HUES48 (cell line): ENCODE data around the gene UBE2R2.

ENCODE experiments used
- H3K27ac ChIP-seq: one replicate; pipeline ENCODE4 v1.7.0; 2013; ENCODE audit warnings: low read depth, low read length, inconsistent platforms
- H3K27me3 ChIP-seq: 2 replicates; pipeline ENCODE4 v1.6.1; 2013; ENCODE audit warnings: mild to moderate bottlenecking, low read length; ENCODE audit not compliant: control insufficient read depth, insufficient read depth
- H3K36me3 ChIP-seq: 2 replicates; pipeline ENCODE4 v1.6.1; 2013; ENCODE audit warnings: low read length; ENCODE audit not compliant: control insufficient read depth, insufficient read depth
- H3K4me1 ChIP-seq: 2 replicates; pipeline ENCODE4 v1.6.1; 2013; ENCODE audit warnings: mild to moderate bottlenecking, low read length; ENCODE audit not compliant: control insufficient read depth, insufficient read depth
- H3K4me3 ChIP-seq: 2 replicates; pipeline ENCODE4 v1.5.1; 2013; ENCODE audit warnings: mild to moderate bottlenecking, low read depth, low read length
- H3K9ac ChIP-seq: 2 replicates; pipeline ENCODE4 v1.6.1; 2013; ENCODE audit warnings: mild to moderate bottlenecking, low read depth, low read length, moderate library complexity
- H3K9me3 ChIP-seq: 2 replicates; pipeline ENCODE4 v1.6.1; 2013; ENCODE audit warnings: low read length; ENCODE audit not compliant: control insufficient read depth, insufficient read depth

The UBE2R2 gene

DNA sequence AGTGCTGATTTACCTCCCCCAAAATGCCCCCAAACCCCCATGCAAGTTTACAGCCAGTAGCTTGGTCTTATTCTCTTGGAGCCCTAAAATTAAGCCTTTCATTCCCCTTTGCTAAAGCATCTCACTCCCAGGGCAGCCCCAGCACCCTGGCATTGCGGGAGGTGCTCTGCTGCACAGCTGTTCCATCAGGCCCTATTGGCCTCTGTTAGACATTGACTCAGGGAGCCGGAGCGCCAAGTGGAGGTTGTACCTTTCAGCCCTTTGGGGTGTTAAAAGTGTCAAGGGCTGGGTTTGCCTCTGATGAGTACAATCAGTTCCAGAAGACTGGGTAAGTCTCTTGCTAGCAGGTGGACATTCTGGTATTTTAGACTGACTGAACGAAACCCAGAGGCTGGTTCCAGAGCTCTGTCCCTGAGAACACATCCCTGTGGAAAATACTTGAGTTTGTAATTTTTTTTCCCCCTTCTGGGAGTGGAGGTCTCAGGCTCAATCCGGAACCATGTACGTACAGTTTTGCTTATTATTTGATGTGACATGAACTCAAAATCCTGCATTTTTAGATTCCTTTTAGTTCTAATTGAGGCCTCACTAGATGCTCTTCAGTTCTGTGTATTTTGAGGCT is 102.4 kb downstream of the UBE2R2 start:
- Histone ChIP-seq H3K4me1 (peaks cover 20% of the 10 kb centered on the region), H3K27ac (no peak overlapping the region), H3K9me3 (no peaks in the 10 kb centered on the region), H3K36me3 (peaks cover 85% of the 10 kb centered on the region), H3K9ac (no peak overlapping the region), H3K27me3 (no peaks in the 10 kb centered on the region), H3K4me3 (no peak overlapping the region)

DNA sequence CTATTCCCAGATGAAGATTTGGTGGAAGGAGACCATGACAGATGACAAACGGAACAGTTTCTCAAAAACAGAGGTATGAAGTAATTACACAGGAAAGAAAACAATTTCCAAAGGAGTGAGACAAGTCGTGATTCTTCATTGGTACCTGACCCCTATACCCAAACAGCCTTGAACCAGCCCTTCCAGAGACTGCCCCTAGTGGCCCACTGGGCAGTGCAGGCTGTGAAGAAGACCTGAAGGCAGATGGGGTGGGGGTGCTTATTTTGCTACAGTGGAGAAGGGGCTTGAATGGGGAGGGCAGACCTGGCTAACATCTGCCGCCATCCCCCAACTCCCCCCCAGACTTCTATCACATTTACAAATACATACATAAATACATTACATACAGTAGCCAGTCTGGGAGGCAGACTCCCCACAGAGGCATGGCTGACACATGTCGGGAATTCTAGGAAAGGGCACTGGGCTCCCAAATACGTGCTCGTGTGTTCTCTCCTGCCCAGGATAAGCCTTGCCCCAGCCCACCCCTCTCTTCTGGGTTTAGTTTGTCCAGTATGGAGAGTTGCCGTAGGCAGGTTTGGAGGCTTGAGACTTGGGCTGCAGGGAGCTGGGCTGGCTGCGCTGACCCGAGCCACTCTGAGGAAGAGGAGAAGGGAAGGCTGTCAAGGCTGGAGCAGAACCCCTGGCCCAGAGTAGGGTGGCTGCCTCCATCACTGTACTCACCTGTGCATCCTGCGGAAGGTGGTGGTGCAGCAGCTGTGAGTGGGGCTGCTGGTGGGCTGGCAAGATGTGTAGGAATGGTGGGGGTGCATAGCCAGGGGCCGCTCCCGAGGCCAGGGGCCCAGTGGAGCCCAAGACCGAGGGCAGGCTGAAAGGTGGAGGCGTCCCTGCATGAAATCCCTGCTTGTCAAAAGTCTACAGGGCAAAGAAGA is 105.3 kb downstream of the UBE2R2 start:
- Histone ChIP-seq H3K27ac (no peak overlapping the region), H3K9me3 (no peaks in the 10 kb centered on the region), H3K4me1 (peaks cover 13% of the 10 kb centered on the region), H3K36me3 (peaks cover 99% of the 10 kb centered on the region), H3K9ac (no peak overlapping the region), H3K27me3 (no peaks in the 10 kb centered on the region), H3K4me3 (no peak overlapping the region)

DNA sequence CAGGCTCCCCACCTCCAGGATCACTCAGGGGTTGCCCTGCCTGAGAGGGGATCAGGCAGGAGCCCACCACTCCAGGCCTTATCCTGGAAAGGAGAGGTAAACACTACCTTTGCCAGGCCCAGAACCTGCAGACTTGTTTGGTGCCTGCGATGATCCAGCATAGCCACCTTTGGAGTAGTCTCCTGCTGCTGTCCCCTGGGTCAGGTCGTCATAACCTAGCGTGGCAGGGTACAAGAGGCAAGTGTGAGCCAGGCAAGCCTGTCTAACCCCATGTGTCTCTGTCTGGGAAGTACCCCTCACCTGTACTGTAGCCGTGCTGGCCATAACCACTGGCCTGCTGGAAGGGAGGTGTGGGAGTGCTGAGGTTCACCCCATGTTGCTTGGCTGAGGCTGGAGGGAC is 106.1 kb downstream of the UBE2R2 start:
- Histone ChIP-seq H3K27me3 (no peaks in the 10 kb centered on the region), H3K9ac (no peak overlapping the region), H3K4me1 (peaks cover 13% of the 10 kb centered on the region), H3K36me3 (peaks cover 99% of the 10 kb centered on the region), H3K27ac (no peak overlapping the region), H3K9me3 (no peaks in the 10 kb centered on the region), H3K4me3 (no peak overlapping the region)

DNA sequence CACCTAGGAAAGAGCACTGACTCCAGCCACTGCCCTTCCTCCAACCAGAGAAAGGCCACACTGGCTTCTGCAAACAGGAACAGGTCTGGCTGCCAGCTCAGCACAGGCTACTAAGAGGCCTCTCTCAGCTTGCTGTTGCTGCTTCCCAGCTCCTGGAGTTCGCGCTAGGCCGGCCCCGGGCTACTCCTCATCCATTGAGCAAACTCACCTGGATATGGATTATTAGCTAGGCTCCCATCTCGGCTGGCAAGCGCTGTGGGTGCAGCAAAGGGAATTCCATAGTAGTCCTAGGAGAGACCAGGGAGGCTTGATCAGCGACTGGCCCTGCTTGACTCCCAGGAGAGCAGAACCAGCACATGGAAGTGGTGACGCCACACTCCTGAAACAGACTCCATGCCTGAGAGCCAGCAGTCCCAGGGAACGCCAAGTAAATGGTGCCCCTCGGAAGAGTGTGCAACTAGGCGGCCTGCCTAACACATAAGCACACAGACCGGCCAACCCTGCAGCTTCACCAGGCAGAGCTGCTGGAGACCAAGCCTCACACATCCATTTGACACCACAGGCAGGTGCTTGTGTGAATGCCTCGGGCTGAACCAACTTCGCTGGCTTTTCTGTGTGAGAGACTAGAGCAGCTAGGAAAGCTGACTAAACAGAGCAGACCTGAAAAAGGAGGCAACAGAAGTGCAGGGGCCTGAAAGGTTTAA is 107.2 kb downstream of the UBE2R2 start:
- no peaks in the 10 kb centered on the region for H3K27me3 ChIP-seq
- no peak overlapping the region for H3K27ac ChIP-seq
- no peaks in the 10 kb centered on the region for H3K9me3 ChIP-seq
- H3K4me3 ChIP-seq, result no peak overlapping the region
- peaks cover 13% of the 10 kb centered on the region for H3K4me1 ChIP-seq
- H3K36me3 ChIP-seq, result peaks cover 99% of the 10 kb centered on the region
- no peak overlapping the region for H3K9ac ChIP-seq

DNA sequence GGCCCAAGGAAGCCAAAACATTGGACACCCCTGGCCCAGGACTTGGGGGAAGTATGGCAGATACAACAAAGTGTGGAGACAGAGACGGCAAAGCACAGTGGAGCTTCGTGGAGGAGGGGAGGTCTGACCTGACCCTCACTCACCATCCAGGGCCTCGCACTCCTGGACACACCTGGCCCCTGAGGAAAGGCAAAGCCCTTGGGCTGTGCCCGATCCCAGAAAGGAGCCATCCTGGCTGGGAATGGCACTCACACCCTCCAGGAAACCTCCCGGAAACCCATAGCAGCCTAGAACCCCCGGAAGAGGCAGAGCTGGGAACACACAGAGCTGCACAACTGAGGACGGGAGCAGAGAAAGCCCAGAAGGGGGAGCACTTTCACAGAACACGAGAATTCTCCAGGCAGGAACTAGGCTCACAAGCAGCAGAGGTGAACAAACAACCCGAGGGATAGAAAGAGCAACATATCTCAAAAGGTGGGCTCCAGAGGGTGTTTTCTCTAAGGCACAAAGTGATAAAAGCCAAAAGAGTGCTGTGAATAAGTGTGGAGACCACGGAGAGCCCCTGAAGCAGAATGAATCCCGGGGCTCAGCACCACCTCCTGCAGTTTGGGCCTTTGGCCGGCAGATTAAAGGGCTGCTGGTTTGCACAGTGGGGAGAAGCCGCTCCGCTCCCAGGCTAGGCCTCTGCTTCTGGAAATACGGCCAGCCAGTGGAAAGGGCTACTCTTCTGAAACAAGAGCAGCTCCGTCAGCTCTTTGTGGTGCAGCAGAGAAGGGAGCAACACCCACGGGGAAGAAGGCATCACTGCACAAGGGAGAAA is 108.2 kb downstream of the UBE2R2 start:
- H3K27ac ChIP-seq, result peak overlapping the region; percentile 45
- no peak overlapping the region for H3K4me3 ChIP-seq
- no peak overlapping the region for H3K9ac ChIP-seq
- peaks cover 7% of the 10 kb centered on the region for H3K4me1 ChIP-seq
- no peaks in the 10 kb centered on the region for H3K9me3 ChIP-seq
- no peaks in the 10 kb centered on the region for H3K27me3 ChIP-seq
- peaks cover 95% of the 10 kb centered on the region for H3K36me3 ChIP-seq

DNA sequence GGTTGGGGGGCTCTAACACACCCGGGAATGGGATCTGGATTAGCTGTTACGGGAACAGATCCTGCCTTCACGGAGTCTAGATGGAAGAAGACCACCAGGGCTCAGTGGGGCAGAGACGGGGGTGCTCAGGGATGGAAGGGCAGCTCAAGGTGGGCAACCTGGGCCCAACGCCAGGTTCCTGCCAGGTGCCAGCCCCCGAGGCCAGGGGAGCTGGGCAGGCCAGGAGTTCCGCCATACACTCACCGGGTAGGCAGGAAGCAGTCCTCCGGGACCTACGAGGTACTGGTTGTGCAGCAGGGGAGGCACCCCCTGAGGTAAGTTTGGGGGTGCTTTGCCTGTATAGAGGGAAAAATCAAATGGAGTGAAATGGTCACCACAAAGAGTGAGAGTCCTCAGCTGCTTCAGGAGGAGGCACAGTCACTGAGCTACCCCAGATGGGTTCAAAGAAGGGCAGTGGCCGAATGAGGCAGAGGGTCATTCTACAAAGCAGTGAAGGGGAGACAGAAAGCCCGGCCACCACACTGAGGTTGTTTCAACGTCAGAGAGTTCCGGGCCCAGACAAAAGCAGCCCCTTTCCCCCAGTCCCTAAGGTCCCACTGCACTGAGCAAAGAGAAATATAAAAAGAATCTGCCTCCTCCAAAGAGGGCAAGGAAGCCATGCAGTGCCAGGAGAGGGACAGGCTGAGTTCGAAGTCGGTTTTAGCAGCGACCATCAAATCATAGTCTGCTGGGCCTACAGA is 110.0 kb downstream of the UBE2R2 start:
- H3K36me3 ChIP-seq, result peaks cover 93% of the 10 kb centered on the region
- H3K9ac ChIP-seq, result no peak overlapping the region
- no peak overlapping the region for H3K4me3 ChIP-seq
- no peaks in the 10 kb centered on the region for H3K27me3 ChIP-seq
- no peak overlapping the region for H3K27ac ChIP-seq
- H3K4me1 ChIP-seq, result no peaks in the 10 kb centered on the region
- no peaks in the 10 kb centered on the region for H3K9me3 ChIP-seq

DNA sequence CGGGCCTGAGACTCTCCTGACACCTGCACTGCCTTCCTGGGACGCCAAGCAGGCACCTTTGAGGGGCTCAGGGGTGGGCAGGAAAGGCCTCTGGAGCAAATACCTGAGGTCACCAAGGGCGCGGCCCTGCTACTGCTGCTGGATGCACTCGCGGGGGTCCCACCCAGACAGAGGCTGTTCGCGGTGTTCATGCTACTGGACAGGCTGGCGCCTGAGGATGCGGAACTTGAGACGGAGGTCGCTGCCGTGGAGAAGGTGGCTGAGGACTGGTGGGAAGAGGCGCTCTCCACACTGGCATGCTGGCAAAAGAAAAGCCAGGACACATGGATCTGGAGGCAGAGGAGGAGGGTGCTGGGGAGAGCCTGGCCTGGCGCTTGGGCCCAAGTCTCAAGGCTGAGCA is 110.7 kb downstream of the UBE2R2 start:
- no peak overlapping the region for H3K27ac ChIP-seq

DNA sequence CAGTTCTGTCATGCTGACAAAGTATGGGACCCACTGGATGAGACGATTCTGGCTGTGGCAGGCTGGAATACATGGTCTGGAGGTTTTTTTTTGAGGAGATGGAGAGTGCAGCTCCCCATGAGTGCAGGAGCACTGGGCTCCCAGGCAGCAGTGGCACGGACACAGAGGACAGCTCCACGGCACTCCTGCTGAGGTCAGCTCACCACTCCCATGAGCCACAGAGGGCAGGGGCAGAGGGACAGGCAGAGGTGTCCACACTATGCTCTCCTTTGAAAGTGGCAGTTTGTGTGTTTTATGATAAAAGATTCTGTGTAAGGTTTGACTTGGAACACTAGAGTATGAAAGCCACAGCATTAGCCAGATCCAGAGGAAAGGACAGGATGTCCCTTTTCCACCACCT is 114.4 kb downstream of the UBE2R2 start:
- H3K36me3 ChIP-seq, result peaks cover 94% of the 10 kb centered on the region

More for the DNA sequence above, 110.7 kb downstream of the UBE2R2 start:
- H3K9me3 ChIP-seq, result no peaks in the 10 kb centered on the region
- H3K4me1 ChIP-seq, result no peaks in the 10 kb centered on the region
- peaks cover 93% of the 10 kb centered on the region for H3K36me3 ChIP-seq
- no peak overlapping the region for H3K9ac ChIP-seq
- H3K27me3 ChIP-seq, result no peaks in the 10 kb centered on the region
- no peak overlapping the region for H3K4me3 ChIP-seq

DNA sequence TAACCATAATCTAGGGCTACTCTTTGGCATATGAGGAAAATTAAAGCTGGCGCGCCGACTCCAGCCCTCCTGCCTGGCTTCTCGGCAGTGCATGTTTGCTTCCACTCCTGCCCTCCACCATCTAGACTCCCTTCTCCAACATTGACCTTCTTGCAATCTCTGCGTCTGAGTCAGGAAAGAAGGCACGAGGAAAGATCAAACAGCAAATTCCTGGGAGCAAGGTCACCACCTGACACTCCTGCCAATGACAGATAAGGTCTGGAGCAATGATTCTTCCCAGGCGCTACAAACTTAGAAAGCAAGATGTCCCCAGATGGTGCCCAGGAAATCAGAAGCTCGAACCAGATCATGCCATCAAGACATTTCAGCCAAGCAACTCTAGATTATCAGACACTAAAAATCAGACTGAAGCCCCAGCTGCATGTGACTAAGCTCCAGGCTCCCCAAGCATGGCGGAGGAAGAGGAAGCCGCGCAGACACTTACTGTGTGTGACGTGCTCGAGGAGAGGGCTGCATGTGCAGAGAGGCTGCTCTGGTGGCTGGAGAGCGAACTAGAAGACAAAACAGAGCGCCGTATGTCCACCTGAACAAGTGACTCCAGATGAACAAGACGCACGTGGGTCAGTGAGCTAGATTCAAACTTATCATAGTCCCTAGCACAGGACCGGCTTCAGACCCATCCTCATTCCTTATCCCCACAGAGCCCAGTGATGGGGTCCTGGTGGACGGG is 115.3 kb downstream of the UBE2R2 start:
- H3K9me3 ChIP-seq, result no peaks in the 10 kb centered on the region
- H3K36me3 ChIP-seq, result peaks cover 94% of the 10 kb centered on the region
- no peaks in the 10 kb centered on the region for H3K27me3 ChIP-seq
- peaks cover 15% of the 10 kb centered on the region for H3K4me1 ChIP-seq
- H3K27ac ChIP-seq, result no peak overlapping the region
- H3K9ac ChIP-seq, result no peak overlapping the region
- H3K4me3 ChIP-seq, result no peak overlapping the region

More for the DNA sequence above, 114.4 kb downstream of the UBE2R2 start:
- peaks cover 15% of the 10 kb centered on the region for H3K4me1 ChIP-seq
- no peak overlapping the region for H3K27ac ChIP-seq
- H3K9ac ChIP-seq, result no peak overlapping the region
- H3K4me3 ChIP-seq, result no peak overlapping the region
- H3K9me3 ChIP-seq, result no peaks in the 10 kb centered on the region
- no peaks in the 10 kb centered on the region for H3K27me3 ChIP-seq
